Umbilical cord (tissue), 2 donors: Measurements from ENCODE around the gene DPY19L1. TPM values are rescaled to one million over a fixed set of nuclear protein-coding genes. Genes with fewer than 3 reads are reported as not detected.
"Not testable (repeated sequence)": the region's sequence is repeated elsewhere in the genome, so short reads cannot be mapped to it uniquely, and the experiment has no call there.

Experiments used
- DNase-seq: peaks from one replicate; pipeline ENCODE4 v3.0.0-alpha.2; 2015; ENCODE audit warnings: low spot score
- total RNA-seq: library from RNA; depleted of rRNA; stranded (reverse); fragments of >200 nt; gene quantifications from one replicate; pipeline ENCODE4 v1.2.3, GENCODE V29; 2014; ENCODE audit warnings: low replicate concordance; ENCODE audit not compliant: insufficient read depth

DPY19L1 gene
- total RNA-seq, 1 donor from 2014 or later: 49.1 TPM

- DNase-seq: no peak
Measured at GRCh38 chr7:34991938-34992840, 45.1 kb downstream of the DPY19L1 start.

GRCh38 chr7:34988442-34989125 is 48.7 kb downstream of the DPY19L1 start:
- not testable (repeated sequence) for DNase-seq

- not testable (repeated sequence) for DNase-seq
Measured at GRCh38 chr7:34985155-34985554, 52.1 kb downstream of the DPY19L1 start.

GRCh38 chr7:34984140-34984539 is 53.1 kb downstream of the DPY19L1 start:
- not testable (repeated sequence) for DNase-seq

- DNase-seq: no peak
Measured at GRCh38 chr7:34982371-34983019, 54.8 kb downstream of the DPY19L1 start.

GRCh38 chr7:34979124-34979523 is 58.2 kb downstream of the DPY19L1 start:
- not testable (repeated sequence) for DNase-seq

- no peak for DNase-seq
Measured at GRCh38 chr7:34973400-34973760, 63.9 kb downstream of the DPY19L1 start.

- DNase-seq: not testable (repeated sequence)
Measured at GRCh38 chr7:34972739-34973399, 64.4 kb downstream of the DPY19L1 start.

GRCh38 chr7:34967818-34968217 is 69.5 kb downstream of the DPY19L1 start:
- DNase-seq: not testable (repeated sequence)

GRCh38 chr7:34966504-34966903 is 70.8 kb downstream of the DPY19L1 start:
- not testable (repeated sequence) for DNase-seq

- no peak for DNase-seq
Measured at GRCh38 chr7:34958021-34958420, 79.3 kb downstream of the DPY19L1 start.

GRCh38 chr7:34952822-34953221 is 84.5 kb downstream of the DPY19L1 start:
- DNase-seq: no peak

- peak; percentile 57 for DNase-seq
Measured at GRCh38 chr7:34949361-34949760, 87.9 kb downstream of the DPY19L1 start.

GRCh38 chr7:34947427-34947826 is 89.9 kb downstream of the DPY19L1 start:
- not testable (repeated sequence) for DNase-seq

- no peak for DNase-seq
Measured at GRCh38 chr7:34946486-34946885, 90.8 kb downstream of the DPY19L1 start.

- DNase-seq: not testable (repeated sequence)
Measured at GRCh38 chr7:34945894-34946477, 91.3 kb downstream of the DPY19L1 start.

GRCh38 chr7:34939175-34939574 is 98.1 kb downstream of the DPY19L1 start:
- DNase-seq: no peak

- DNase-seq: not testable (repeated sequence)
Measured at GRCh38 chr7:34935735-34936165, 101.5 kb downstream of the DPY19L1 start.

GRCh38 chr7:34931739-34932138 is 105.5 kb downstream of the DPY19L1 start:
- DNase-seq: no peak

- DNase-seq: not testable (repeated sequence)
Measured at GRCh38 chr7:34929783-34930182, 107.5 kb downstream of the DPY19L1 start.

GRCh38 chr7:34928560-34928959 is 108.7 kb downstream of the DPY19L1 start:
- DNase-seq: no peak
